Heart left ventricle (tissue), 16 donors: ENCODE results near the gene TMEM41A. TPM values are rescaled to one million over a fixed set of nuclear protein-coding genes. Genes with fewer than 3 reads are reported as not detected.

Experiments used
- ATAC-seq, 4 donors: fragments of 200-7000 bp; cut with Tn5 transposase; one replicate each; pipeline ENCODE4 v1.9.1; 2020 to 2022; ENCODE audit warnings: moderate library complexity in 4 of 4, mild to moderate bottlenecking in 3 of 4, moderate number of reproducible peaks in 1 of 4
- DNase-seq, 5 donors: peaks; one replicate each; pipeline ENCODE4 v3.0.0-alpha.2; 2020
- H3K27ac ChIP-seq, 12 donors: fragments of 200-600 bp; sonication (generic) in 4 of 12; one replicate each; pipeline versions ENCODE4 v1.5.0 to v1.8.0; 2016 to 2022; ENCODE audit warnings: mild to moderate bottlenecking in 2 of 12
- H3K27me3 ChIP-seq, 9 donors: fragments of 200-600 bp; sonication (generic) in 2 of 9; one replicate each; pipeline versions ENCODE4 v1.5.1 to v1.8.0; 2016 to 2022; ENCODE audit warnings: mild to moderate bottlenecking in 3 of 9
- H3K36me3 ChIP-seq, 9 donors: fragments of 200-600 bp; sonication (generic) in 2 of 9; one replicate each; pipeline versions ENCODE4 v1.5.0 to v1.8.0; 2018 to 2022; ENCODE audit warnings: mild to moderate bottlenecking in 2 of 9
- H3K4me1 ChIP-seq, 12 donors: fragments of 200-600 bp; sonication (generic) in 4 of 12; one replicate each; pipeline versions ENCODE4 v1.5.0 to v1.8.0; 2016 to 2022; ENCODE audit warnings: mild to moderate bottlenecking in 3 of 12
- H3K4me3 ChIP-seq, 12 donors: fragments of 200-600 bp; sonication (generic) in 4 of 12; one replicate each; pipeline versions ENCODE4 v1.5.0 to v1.8.0; 2017 to 2022; ENCODE audit warnings: mild to moderate bottlenecking in 9 of 12, moderate library complexity in 4 of 12
- H3K9me3 ChIP-seq, 12 donors: fragments of 200-600 bp; sonication (generic) in 4 of 12; one replicate each; pipeline versions ENCODE4 v1.5.0 to v1.8.0; 2016 to 2022; ENCODE audit warnings: mild to moderate bottlenecking in 1 of 12
- CTCF ChIP-seq, 12 donors: fragments of 200-600 bp; sonication (generic) in 4 of 12; IDR thresholded peaks; one replicate each; pipeline versions ENCODE4 v1.5.0 to v1.8.0; 2018 to 2022; ENCODE audit warnings: antibody characterized with exemption in 12 of 12, mild to moderate bottlenecking in 5 of 12
- POLR2A ChIP-seq, 2 donors: fragments of 450-650 bp; IDR thresholded peaks; one replicate each; pipeline ENCODE4 v1.6.1; 2017; ENCODE audit warnings: antibody characterized with exemption in 2 of 2, mild to moderate bottlenecking in 2 of 2, moderate library complexity in 2 of 2
- WGBS, 4 donors: extraction: QIAGEN DNeasy Blood & Tissue Kit in 2 of 4; methylation state at CpG; one replicate each; pipeline versions ENCODE4 v1.1.5 to v1.1.7; 2013 to 2018; 5-methylcytosine and 5-hydroxymethylcytosine counted together
- intact Hi-C, 10 donors: fragments of 100-400 bp; cut with DNase I; formaldehyde crosslinking; loops; one replicate each; pipeline versions ENCODE4 v1.11.1 to v1.14.2; 2022
- polyA plus RNA-seq, 2 donors: library from polyadenylated mRNA; stranded (reverse); fragments of 200-250 nt; gene quantifications; one replicate each; pipeline ENCODE4 v1.2.3, GENCODE V29; 2013
- total RNA-seq, 9 donors: library from RNA; depleted of rRNA in 2 of 9; stranded (reverse); fragments of >200 nt in 2 of 9; fragmentation: NEBNext Ultra II Directional in 3 of 9; extraction: Animal tissue kit (Norgen Biotek cat#: 25700) in 3 of 9; gene quantifications; one replicate each; pipeline versions ENCODE4 v1.1.0 to v1.2.4, GENCODE V29; 2016 to 2023
- donor health status: ischemic (EF 13 %, LVEDD 7.1; RV severe dilation, severe dysfunction).
- donor health status: healthy with polysubstance abuse.
- donor health status: DM: no; HTN: yes; CAD: no.
- donor health status: DM: no; HTN: no; CAD: no.
- donor health status: ischemic (EF 25% LVEDD 6.9; RV normal size, moderate dysfunction).
- donor health status: ischemic (EF 25% LVEDD 5.7; RV mildly dilated, moderate dysfunction).
- donor health status: healthy.
- donor health status: DM: yes; HTN: yes; CAD: no.
- donor health status: ischemic (EF 35%, LVEDD 5.7; RV mildly dilated, moderate dysfunction).
- donor health status: nonischemic (EF 11% LVEDD 7.7; RV severe dilation, severe dysfunction).
- donor health status: DM: yes; HTN: yes; CAD: no.
- donor health status: PGD.
- donor health status: ischemic (EF 29% LVEDD 5.4; RV normal size, mild dysfunction).
- donor health status: nonischemic (EF 23%, LVEDD 6.1; RV moderate dilation, normal function).

The TMEM41A gene
- total and polyA plus RNA-seq, 11 donors = 6.7 to 13.5 (median 10.8) TPM

- no peak for DNase-seq
- ATAC-seq = no peak
- Histone ChIP-seq H3K27me3 (no peaks in the 10 kb centered on the region), H3K4me3 (no peak overlapping the region), H3K36me3 (peaks cover 3 to 98% (median 84%) of the 10 kb centered on the region in 9 donors), H3K4me1 (no peaks in the 10 kb centered on the region), H3K27ac (no peak overlapping the region), H3K9me3 (no peaks in the 10 kb centered on the region)
- intact Hi-C loops = loop anchor here in 1 of 10 donors (10.0 kb wide), 1 partner anchor 125 kb away; the partner anchor contains the start of gene MAP3K13
- WGBS, 4 donors = 91 to 95% (median 92%) methylated on average over 4 of the region's 4 CpGs
- TF ChIP-seq POLR2A (IDR thresholded peaks at IDR 0.05) (no peak), CTCF (IDR thresholded peaks at IDR 0.05) (no peak)
These were observed 8.6 kb downstream of the TMEM41A start for GRCh38 chr3:185490241-185490640.

GRCh38 chr3:185489462-185489861 is 9.4 kb downstream of the TMEM41A start:
- Histone ChIP-seq H3K4me3 (no peak overlapping the region), H3K36me3 (peaks cover 3 to 96% (median 76%) of the 10 kb centered on the region in 9 donors), H3K27me3 (no peaks in the 10 kb centered on the region), H3K4me1 (no peaks in the 10 kb centered on the region), H3K27ac (no peak overlapping the region), H3K9me3 (no peaks in the 10 kb centered on the region)
- no peak for ATAC-seq
- intact Hi-C loops = no loop called here
- TF ChIP-seq POLR2A (IDR thresholded peaks at IDR 0.05) (no peak), CTCF (IDR thresholded peaks at IDR 0.05) (no peak)
- DNase-seq = no peak
- 83 to 88% (median 88%) methylated on average over 3 of the region's 3 CpGs for WGBS, 4 donors

GRCh38 chr3:185488465-185488864 is 10.4 kb downstream of the TMEM41A start:
- no peaks in the 10 kb centered on the region for H3K27me3 ChIP-seq
- ATAC-seq = peak in 1 of 4 donors; percentile 41
- no peaks in the 10 kb centered on the region for H3K9me3 ChIP-seq
- H3K4me1 ChIP-seq = no peaks in the 10 kb centered on the region
- peaks cover 0 to 89% (median 66%) of the 10 kb centered on the region in 9 donors for H3K36me3 ChIP-seq
- no peak for DNase-seq
- H3K4me3 ChIP-seq = no peak overlapping the region
- 84 to 99% (median 92%) methylated on average over 4 to 5 of the region's 5 CpGs for WGBS, 4 donors
- no peak for TF ChIP-seq CTCF (IDR thresholded peaks at IDR 0.05)
- no peak for TF ChIP-seq POLR2A (IDR thresholded peaks at IDR 0.05)
- intact Hi-C loops = no loop called here
- H3K27ac ChIP-seq = no peak overlapping the region

GRCh38 chr3:185486394-185486793 is 12.4 kb downstream of the TMEM41A start:
- TF ChIP-seq CTCF (IDR thresholded peaks at IDR 0.05) (no peak), POLR2A (IDR thresholded peaks at IDR 0.05) (no peak)
- no peak overlapping the region for H3K4me3 ChIP-seq
- no peaks in the 10 kb centered on the region for H3K27me3 ChIP-seq
- 94 to 98% (median 96%) methylated on average over 5 of the region's 5 CpGs for WGBS, 4 donors
- ATAC-seq = no peak
- H3K27ac ChIP-seq = no peak overlapping the region
- H3K4me1 ChIP-seq = no peaks in the 10 kb centered on the region
- intact Hi-C loops = no loop called here
- no peak for DNase-seq
- H3K36me3 ChIP-seq = peaks cover 0 to 89% (median 61%) of the 10 kb centered on the region in 9 donors
- no peaks in the 10 kb centered on the region for H3K9me3 ChIP-seq
